Stimulated activated CD8-positive, alpha-beta memory T cell treated with anti-CD3 and anti-CD28 coated beads, Interleukin-7, amount 100 ng/mL, for 48 hours (primary cell): Measurements from ENCODE around the gene HOXA2.

Source experiments
- DNase-seq, 2 donors: peaks; one replicate each; pipeline ENCODE4 v3.0.0-alpha.2; 2020; ENCODE audit warnings: low read depth in 1 of 2; ENCODE audit errors: extremely low read depth in 1 of 2

The HOXA2 gene

GRCh38 chr7:27080844-27081436 is 21.5 kb downstream of the HOXA2 start:
- no peak for DNase-seq

- no peak for DNase-seq
Measured at GRCh38 chr7:27079234-27079975, 23.1 kb downstream of the HOXA2 start.

- DNase-seq: no peak
Measured at GRCh38 chr7:27078616-27079233, 23.8 kb downstream of the HOXA2 start.

GRCh38 chr7:27073076-27073475 is 29.4 kb downstream of the HOXA2 start:
- no peak for DNase-seq

GRCh38 chr7:27071622-27072390 is 30.7 kb downstream of the HOXA2 start:
- no peak for DNase-seq

GRCh38 chr7:27068259-27068658 is 34.2 kb downstream of the HOXA2 start:
- no peak for DNase-seq

GRCh38 chr7:27066148-27066547 is 36.3 kb downstream of the HOXA2 start:
- DNase-seq: no peak

GRCh38 chr7:27065709-27066108 is 36.8 kb downstream of the HOXA2 start:
- no peak for DNase-seq

GRCh38 chr7:27064661-27065060 is 37.8 kb downstream of the HOXA2 start:
- no peak for DNase-seq

- DNase-seq: no peak
Measured at GRCh38 chr7:27064159-27064558, 38.3 kb downstream of the HOXA2 start.

- no peak for DNase-seq
Measured at GRCh38 chr7:27062946-27063345, 39.5 kb downstream of the HOXA2 start.

- DNase-seq: no peak
Measured at GRCh38 chr7:27053153-27053552, 49.3 kb downstream of the HOXA2 start.

GRCh38 chr7:27051451-27051850 is 51.0 kb downstream of the HOXA2 start:
- DNase-seq: no peak
